Measurements from ENCODE around the gene PSMB4.
"Not testable (repeated sequence)": the region's sequence is repeated elsewhere in the genome, so short reads cannot be mapped to it uniquely, and the experiment has no call there.

PSMB4 gene

DNA sequence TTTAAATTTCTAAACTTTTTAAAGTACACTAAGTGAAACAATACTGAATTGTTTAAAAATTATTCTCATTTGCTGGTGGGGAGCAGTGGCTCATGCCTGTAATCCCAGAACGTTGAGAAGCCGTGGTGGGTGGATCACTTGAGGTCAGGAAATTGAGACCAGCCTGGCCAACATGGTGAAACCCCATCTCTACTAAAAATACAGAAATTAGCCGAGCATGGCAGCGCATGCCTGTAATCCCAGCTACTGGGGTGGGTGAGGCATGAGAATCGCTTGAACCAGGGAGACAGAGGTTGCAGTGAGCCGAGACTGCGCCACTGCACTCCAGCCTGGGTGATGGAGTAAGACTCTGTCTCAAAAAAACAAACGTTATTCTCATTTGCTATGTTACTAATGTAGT is 38.0 kb downstream of the PSMB4 start:
- not testable (repeated sequence) for FAIRE-seq

DNA sequence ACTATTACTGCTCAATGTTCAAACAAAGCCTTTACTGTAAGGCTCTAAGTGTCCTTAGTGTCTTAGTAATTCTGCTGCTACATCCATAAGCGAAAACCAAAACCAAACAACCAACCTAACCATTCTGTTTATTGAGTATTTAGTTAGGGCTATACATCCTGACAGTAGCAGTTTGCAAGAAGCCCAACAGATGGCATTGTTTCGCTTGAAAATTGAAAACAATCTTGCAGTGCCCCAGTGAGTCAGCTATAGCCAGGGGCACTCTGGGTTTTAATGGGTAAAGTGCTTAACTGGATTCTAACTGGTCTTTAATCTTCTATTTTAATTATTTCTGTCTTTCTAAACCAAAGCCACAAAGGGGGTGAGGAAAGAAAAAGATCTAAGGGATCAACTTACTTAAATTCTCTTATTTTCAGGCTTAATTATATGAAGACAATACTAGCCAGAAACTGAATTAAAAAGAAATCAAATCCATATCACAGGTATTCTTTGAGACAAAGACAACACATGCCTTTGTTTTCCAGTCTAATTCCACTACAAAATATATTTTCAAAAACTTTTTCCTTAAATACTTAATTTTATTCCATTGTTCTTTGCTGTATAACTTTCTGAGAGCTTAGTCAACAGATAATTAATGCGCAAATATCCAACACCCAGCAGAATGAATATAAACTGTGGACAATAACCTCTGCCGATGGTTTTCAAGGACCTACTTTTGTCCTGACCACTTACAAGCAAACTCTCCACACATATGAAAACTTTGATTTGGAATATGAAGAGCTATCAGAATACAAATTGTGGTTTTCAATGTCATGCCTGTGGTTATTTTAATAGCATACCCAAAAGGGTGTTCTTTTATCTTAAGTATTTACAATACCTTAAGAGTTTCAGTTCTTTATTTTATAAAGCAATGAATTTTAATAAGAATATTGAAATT is 44.7 kb downstream of the PSMB4 start:
- DNase-seq (ENCODE audit: insufficient read length, low spot score): peak; percentile 75
- FAIRE-seq: no peak

More for the DNA sequence above, 38.0 kb downstream of the PSMB4 start:
- DNase-seq (ENCODE audit: insufficient read length, low spot score): not testable (repeated sequence)

DNA sequence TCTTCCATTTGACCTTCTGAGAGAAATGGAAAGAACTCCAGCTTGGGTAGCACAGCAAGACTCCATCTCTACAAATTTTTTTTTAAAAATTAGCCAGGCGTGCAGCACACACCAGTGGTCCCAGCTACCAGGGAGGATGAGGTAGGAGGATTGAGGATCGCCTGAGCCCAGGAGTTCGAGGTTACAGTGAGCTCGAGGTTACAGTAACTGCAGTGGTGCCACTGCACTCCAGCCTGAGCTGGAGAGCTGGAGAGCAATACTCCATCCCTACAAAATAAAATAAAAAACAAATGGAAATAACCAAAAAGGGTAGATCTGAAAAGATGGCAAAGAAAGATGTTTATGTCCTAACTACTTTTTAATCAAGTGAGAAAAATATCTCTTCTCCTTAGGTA is 45.4 kb downstream of the PSMB4 start:
- FAIRE-seq (no peak), DNase-seq (ENCODE audit: insufficient read length, low spot score) (no peak)

DNA sequence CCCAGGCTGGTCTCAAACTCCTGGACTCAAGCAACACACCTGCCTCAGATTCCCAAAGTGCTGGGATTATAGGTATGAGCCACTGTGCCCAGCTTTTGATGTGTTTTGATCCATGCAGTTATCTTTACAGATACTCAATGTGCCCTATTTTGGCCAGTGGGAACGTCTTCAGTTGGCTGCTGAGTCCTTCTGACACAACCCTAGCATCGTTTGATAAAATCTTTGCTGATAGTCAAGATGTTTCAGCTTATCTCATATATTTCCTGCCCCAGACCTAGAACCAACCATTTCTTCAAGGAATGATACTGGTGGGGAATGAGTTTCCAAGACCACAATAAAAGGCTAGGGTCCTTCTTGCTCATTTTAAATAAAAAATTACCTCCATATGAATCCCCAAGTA is 48.3 kb downstream of the PSMB4 start:
- DNase-seq (ENCODE audit: insufficient read length, low spot score): no peak
- no peak for FAIRE-seq

All from HTR-8/SVneo (cell line).